HG03575 (cell line): ENCODE data around the gene POMT2.
"Not testable (repeated sequence)": the region's sequence is repeated elsewhere in the genome, so short reads cannot be mapped to it uniquely, and the experiment has no call there.

Source experiments
- ATAC-seq: cut with Tn5 transposase; IDR thresholded peaks from one replicate; pipeline ENCODE4 v1.9.1; 2021; ENCODE audit not compliant: unreplicated experiment, insufficient number of reproducible peaks, low FRiP score; ENCODE audit errors: extremely low read depth

The POMT2 gene

DNA sequence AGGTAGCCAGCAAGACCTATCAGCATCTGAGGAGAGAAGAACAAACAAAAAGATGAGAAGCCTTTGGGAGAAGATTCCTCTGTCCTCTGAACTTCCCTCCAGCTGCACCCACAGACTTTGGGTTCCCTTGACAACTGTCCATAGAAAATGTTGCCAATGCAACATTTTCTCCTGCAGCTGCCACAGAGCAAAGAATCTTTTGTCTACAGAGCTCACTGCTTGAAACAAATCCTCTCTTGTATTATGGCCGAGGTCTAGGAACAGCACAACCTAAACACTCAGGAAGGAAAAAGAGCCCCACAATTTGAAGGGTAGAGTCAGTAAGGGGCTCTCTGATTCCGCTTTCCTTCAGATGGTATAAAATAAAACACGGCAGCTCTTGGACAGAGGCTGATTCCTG lies 14.3 kb downstream of the POMT2 start:
- ATAC-seq, result no peak

DNA sequence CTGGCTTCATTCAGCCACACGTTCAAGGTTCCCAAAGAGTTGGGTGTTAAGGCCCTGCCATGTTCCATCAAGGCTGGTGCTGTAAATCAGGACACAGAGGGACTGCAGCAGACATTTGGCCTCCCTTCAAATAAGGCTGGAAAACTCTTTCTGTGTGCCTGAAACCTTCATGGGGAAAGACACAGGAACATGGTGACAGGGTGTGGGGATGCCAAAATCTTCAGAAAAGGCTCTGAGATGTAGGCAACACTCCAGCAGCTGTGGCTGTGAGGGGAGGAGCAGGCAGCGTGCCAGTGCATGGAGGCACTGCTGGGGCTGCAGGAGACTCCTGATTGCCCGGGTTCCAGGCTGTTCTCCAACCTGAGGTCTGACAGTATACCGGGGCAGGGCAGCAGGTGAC lies 15.0 kb downstream of the POMT2 start:
- no peak for ATAC-seq

DNA sequence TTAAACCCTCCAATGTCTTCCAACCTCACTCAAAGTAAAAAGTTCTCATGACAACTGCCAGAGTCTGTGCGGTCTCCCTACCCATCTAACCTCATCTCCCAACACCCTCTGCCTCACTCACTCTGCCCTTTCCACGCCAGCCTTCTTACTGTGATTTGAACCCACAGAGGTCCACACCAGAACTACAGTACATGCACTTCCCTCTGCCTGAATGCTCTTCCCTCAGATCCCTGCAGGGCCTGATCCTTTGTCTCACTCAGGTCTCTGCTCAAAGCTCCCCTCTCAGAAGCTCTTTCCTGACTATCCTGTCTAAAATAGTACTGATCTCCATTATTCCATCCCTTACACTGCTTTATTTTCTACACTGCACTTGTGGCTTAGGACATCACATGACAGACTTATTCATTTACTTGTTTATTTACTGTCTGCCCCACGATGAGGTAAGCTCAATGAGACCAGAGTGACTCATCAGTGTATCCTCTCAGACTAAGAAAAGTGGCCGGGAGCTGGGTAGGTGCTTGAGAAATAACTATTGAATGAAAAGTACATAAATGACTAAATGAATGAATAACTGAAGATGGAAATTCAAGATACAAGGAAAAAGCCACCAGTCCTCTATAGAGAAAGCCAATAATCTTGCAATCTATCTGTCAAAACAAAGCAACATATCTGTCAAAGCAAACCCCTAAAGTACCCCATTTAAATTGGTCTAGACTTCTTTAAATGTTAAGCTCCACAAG lies 17.1 kb downstream of the POMT2 start:
- ATAC-seq, result peak; percentile 62

DNA sequence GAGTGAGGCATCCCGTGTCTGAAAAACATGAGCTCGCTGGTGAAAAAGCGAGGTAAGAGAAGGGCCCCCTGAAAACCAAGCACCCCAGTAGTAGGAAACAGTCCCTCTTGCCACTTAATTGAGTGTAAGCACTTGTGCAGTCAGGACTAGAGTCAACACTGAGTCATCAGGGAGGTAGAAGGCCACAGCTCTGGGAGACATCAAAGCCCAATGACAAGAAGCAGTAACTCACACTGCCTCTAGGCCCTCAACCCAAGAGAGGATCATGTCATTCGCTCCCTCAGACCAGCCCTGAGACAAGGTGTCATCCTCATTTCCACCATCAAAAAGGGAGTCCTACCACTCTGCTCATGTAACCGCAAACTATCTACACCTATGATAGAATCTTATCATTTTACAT lies 17.8 kb downstream of the POMT2 start:
- no peak for ATAC-seq

DNA sequence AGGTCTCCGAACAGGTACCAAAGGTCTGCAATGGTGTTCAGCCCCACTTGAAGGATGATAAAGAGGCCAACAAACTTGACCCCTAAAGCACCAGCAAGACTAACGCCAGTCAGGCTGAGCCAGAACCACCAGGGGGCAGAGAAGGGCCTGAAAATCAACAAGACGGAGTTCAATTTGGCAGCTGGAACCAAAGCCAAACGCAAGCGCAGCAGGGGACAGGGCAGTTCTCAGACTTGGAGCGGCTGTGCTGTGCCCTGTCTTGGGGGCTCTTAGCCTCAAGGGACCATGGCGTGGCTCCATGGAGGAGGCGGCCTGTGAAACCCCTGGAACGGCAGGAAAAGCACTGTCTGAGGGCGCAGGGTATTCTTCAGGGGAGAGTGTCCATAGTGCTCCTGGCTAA lies 19.6 kb downstream of the POMT2 start:
- no peak for ATAC-seq

DNA sequence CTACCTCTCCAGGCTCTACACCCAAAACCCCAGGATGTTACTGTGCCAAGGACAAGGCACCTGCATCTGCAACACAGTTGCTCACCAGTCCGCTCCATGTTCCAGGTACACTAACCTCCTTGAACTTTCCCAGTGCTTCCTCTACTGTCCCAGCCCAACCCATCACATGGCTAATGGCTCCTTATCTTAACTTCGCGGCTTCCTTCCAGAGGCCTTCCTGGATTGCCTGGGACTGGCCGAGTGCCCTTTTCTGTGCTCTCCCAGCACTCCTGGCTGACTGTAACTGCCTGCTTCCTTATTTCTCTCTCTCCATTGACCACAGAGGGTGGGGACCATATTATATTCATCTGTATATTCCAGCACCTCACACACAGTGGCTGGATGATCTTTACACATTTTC lies 20.9 kb downstream of the POMT2 start:
- no peak for ATAC-seq

DNA sequence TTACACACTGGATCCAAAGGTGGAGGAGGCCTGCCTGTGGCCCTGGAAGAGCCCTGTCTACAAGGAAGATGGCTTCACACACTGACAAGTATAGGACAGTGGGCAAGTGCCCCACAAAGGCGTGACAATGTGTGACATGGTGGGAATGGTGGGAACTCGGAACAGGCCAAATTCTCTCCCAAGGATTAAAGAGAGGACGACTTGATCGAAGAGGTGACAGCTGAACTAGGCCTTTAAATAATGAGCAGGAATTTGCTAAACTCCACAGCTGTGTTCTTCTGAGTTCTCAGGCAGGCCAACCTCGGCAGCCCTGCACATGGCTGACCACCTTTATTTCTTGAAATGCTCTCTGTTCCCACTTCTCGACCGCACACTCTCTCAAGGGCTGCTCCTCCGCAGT lies 23.8 kb downstream of the POMT2 start:
- ATAC-seq, result no peak

DNA sequence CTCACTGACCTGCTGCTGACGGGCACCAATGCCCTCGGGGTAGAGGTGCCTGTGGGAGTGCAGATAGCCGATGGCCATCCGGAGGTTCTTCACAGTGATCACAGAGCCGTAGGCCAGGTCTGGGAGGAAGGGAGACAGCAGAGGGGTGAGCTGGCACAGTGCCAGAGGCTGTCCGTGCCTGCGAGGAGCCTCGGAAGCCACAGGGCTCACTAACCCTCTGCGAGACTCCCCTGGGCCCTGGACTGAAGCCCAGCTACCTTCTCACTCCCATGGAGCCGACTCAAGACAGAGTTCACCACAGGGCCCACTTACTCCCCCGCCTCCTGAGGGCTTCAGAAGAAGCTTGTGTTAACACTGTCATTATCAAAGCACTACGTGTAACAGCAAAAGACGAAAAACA lies 24.5 kb downstream of the POMT2 start:
- ATAC-seq, result no peak

DNA sequence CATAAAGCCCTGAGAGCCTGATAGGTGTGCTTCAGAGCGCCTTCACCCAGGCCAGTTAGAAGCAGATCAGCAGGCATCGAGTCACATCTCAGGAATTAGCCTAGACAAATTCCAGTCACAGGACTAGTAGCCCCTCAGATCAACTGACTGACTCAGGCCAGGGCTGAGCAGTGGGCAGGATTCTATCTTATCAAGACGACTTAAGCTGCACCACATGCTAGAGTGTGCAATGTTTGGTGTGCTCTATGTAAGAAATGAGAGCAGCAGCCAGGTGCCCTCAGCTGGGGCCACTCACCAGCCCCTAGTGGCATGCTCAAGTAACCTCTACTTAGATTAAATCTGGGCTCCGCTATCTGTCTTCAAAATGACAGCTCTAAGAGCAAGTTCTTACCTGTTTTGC lies 30.0 kb downstream of the POMT2 start:
- no peak for ATAC-seq

DNA sequence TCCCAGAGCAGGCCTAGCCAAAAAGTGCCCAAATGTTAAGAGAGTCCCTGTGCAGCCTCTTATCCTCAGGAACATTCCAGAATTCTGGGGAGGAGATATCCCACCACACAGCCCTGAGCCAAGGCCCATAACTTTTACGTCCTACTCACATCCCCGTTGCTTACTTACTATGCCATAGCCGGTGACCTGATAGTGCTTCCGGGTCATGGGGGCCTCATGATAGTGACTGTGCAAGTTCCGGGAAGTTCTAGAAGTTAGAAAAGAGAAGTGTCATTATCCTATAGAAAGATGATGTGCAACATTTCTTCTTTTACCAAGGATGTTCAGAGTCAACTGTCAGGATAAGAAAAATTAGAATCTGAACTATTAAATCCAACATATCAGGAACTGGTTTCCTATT lies 34.1 kb downstream of the POMT2 start:
- no peak for ATAC-seq

DNA sequence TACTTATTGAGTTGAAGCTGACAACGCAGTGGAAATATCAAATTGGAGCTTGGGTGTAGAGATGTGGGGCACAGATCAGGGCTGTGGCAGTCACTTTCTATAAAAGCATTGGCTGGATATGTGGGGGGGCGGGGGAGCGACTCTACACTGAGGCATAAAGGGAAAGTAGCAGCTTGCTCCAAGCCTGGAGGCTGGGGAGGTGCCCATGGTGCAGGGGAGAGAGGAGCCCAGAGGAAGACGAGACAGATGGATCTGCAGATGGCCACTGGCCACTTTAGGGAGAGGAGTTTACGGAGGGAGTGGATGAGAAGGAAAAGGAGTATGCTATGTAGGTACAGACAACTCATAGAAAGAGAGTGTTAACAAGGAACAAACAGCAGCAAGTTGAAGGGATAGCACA lies 36.2 kb downstream of the POMT2 start:
- ATAC-seq, result no peak

DNA sequence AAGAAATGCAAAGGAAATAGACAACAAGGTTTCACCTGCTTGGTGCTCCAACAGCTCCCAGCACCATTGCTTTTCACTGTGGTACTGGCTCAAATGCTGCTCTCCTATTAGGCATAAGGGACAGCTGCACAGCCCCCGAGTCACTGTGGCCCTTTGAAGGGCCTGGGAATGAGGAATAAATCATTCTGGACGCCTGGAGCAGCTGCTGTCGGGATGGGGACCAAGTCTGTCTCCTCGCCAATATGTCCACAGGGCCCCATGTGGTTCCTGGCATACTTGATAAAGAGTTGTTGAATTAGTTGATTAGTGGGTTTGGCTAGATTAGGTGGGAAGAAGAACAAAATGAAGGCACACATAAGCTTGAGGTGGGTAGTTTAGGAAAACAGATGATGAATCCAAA lies 36.6 kb downstream of the POMT2 start:
- ATAC-seq, result no peak

DNA sequence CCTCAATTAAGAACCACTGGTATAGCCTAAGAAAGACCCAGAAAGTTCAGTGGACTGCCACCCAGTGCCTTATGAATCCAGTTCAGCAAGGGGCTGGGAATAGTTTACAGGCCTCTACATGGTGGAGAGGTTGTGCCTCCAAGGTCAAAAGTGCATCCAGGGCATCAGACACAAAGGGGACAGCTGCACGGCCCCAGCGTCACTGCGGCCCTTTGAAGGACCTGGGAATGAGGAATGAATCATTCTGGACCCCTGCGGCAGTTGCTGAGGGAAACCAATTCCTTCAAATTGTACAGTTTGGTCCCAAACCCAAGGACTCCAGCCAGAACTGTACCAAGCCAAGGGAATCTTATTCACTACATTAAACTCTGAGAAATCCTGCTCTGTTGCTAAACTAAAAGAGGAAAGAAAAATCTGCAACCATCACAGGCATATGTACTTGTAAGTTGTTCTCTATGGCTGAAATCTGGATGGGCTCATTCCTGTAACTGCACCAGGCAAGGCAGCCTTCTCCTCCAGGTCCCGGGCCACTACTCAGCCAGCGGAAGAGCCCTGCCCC lies 38.8 kb downstream of the POMT2 start:
- no peak for ATAC-seq

DNA sequence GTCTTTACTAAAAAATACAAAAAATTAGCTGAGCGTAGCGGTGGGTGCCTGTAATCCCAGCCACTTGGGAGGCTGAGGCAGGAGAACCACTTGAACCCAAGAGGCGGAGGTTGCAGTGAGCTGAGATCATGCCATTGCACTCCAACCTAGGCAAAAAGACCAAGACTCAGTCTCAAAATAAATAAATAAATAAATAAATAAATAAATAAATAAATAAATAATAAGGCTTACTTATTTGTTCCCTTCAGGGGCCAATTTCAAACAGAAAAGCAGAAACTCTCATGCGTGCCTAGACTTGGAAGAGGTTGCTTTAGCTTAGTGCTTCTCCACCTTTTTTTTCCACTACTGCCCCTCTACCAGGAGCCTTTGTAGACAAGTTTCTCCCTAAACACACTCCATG lies 39.8 kb downstream of the POMT2 start:
- not testable (repeated sequence) for ATAC-seq

DNA sequence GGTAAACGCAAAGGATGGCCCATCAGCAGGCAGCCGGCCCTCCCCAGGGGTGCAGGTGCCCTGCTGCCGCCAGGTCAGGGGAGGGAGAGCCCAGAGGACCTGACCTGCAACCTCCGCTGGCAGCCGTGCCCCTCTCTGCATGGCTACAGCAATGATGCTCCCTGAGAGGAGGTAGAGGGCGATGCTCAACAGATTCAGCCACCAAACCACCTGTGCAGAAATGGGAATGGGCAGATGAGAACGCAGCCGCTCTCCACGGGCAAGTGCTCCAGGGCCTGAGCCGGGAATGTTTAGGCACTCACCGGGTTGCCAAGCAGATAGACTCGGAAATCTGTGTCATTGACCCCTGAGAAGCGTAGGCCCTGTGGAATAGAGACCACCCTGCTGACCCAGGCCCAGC lies 41.0 kb downstream of the POMT2 start:
- no peak for ATAC-seq

DNA sequence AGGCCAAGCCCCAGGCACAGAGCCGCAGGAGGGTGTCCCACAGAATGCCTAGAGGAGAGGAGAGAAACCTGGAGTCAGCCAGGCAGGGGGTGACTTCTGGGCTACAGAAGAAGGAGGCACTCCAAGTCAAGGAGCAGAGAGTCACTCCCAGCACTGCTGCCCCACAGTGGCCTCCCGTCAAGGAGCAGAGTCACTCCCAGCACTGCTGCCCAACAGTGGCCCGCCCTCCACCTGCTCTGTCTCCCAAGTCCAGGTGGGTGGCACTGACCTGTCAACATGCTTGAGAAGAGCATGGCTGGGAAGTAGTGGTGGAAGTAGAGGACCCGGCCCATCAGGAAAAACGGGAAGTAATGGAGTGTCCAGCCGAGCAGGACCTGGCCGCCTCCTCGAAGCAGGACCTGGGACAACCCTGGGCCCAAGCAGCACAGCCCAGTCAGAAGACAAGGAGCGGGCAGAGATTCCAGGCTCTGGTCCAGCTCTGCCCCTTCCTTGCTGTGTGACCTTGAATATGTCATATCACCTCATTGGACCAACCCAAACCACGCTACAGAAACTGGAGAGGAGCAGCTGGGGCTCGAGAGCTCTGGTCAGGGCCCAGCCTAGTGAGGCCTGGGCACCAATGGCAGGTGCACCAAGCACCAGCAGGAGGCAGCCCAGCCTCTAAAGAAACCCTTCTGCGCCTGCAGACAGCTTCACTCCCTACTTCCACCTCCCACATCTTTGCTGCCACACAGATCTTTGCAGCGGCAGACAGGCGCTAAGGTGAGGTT lies 42.0 kb downstream of the POMT2 start:
- no peak for ATAC-seq

DNA sequence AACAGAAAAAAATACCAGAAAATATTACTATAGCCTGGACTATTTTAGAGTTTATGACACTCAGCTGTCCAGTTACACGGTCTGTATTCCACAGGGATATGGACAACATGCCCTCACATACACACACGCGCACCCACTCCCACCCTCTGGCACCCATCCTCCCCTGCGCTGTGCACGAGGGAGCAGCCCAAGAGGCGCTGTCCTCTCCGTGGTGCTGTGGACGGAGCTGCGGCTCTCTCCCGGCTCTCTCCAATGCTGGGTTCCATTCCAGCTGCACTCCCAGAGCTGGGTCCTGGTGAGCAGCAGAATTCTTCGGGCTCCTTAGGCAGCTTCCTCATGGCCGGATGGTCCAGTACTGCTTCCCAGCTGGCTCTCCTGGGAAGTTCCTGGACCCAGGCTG lies 43.7 kb downstream of the POMT2 start:
- ATAC-seq, result no peak

DNA sequence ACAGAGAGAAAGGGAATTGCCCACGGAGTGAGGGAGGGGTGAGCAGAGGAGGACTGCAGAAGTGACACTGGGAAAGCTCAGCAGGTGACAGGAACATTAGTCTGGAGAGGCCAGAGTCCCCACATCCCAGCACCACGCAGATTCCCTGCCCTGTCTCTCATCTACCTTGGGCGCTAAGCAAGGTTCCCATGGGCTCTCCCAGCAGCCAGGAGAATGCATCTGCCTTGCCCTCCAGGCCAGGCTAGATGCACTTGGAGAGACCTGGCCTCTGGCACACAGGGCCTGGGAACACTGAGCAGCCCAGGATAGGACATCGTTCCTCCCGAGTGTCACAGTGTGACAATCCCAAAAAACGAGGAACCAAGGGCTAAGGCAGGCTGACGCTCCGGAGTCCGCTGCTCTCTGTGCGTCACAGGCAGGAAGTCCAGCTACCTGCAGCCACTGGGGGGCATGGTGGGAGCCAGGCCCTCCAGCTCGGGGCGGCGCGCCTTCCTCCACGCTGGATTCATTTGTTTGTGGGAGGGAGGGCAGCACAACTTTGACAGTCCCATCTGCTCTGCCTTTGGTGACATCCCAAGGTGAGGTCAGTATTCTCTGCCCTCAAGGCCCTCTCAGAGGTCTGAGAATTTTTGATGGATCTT lies 44.3 kb downstream of the POMT2 start:
- ATAC-seq, result no peak

DNA sequence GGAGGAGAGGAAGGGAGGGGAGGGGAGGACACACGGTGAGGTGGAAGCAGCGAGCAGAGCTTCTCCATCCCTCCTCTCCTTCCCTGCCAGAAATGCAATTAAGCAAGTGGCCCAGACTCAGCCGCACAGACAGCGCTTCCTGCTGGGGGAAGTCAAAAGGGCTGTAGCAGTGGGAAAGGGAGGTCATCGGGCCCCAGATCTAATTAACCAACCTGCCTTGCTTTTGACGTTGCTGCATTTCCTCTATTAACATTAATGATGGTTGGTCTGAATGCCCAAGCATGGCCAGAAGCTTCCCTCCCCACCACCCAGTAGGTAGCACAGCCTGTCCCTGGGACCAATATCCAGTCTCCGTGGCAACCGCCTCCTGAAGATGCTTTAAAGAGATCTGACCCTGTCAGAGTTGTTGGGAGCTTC lies 45.1 kb downstream of the POMT2 start:
- ATAC-seq, result no peak

DNA sequence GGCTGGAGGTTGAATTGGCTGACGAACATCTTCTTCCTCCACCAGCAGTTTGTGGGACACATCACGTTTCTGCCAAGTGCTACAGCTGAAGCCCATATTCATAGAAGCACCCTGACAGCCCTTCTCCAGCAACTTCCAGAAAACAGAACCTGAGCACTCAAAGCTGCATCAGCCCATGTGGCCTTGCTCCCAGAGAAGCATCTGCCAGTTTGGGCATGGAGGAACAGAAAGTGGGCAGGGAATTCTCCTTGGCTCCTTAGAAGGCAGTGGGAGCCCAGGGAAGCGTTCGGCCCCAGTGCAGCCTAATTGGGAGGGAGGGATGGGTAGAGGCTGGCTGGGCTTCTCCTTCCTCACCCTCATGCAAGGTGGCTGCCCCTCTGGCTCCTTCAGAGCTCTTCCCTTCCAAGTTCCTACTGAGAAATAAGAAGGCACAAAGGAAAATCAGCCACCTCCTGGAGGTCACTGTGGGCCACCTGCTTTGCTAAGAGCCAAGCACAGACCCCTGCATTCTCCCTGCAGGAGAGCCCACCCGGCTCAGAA lies 45.6 kb downstream of the POMT2 start:
- no peak for ATAC-seq
